Stimulated activated memory B cell treated with anti-CD40 and anti-IgM and Interleukin-4, amounts not matched to agents 10 μg/mL and 1 μg/mL and 100 μg/mL, for 72 hours (primary cell): ENCODE measurements around the gene DVL3.
"Not testable (repeated sequence)": the region's sequence is repeated elsewhere in the genome, so short reads cannot be mapped to it uniquely, and the experiment has no call there.

Experiments used
- ATAC-seq: fragments of 150-1000 bp; cut with Tn5 transposase; 2 replicates; pipeline ENCODE4 v1.10.0; 2021
- H3K27ac Mint-ChIP-seq: one replicate; pipeline ENCODE4 v1.8.0; 2022; ENCODE audit warnings: mild to moderate bottlenecking, mixed read lengths
- H3K27me3 Mint-ChIP-seq: one replicate; pipeline ENCODE4 v1.8.0; 2022; ENCODE audit warnings: mixed read lengths
- H3K36me3 Mint-ChIP-seq: one replicate; pipeline ENCODE4 v1.8.0; 2022; ENCODE audit warnings: mixed read lengths
- H3K4me1 Mint-ChIP-seq: one replicate; pipeline ENCODE4 v1.8.0; 2022; ENCODE audit warnings: mixed read lengths
- H3K4me3 Mint-ChIP-seq: one replicate; pipeline ENCODE4 v1.8.0; 2022; ENCODE audit warnings: mild to moderate bottlenecking, moderate library complexity, mixed read lengths
- H3K9me3 Mint-ChIP-seq: one replicate; pipeline ENCODE4 v1.8.0; 2022; ENCODE audit warnings: mixed read lengths

DVL3 gene

GRCh38 chr3:184154885-184155643 lies at the start of gene DVL3:
Gene DVL3, plus strand, starts transcription at chr3:184155377. Its CDS starts 259 bp downstream, at chr3:184155636.
- peak within 1 kb of the TSS; percentile 99 for H3K4me3 Mint-ChIP-seq
- no peaks in the 10 kb centered on the region for H3K27me3 Mint-ChIP-seq
- peaks cover under 1% of the 10 kb centered on the region for H3K36me3 Mint-ChIP-seq
- peaks cover 27% of the 10 kb centered on the region for H3K4me1 Mint-ChIP-seq
- peak; percentile 88 for ATAC-seq
- peak within 1 kb of the TSS; percentile 82 for H3K27ac Mint-ChIP-seq
- no peaks in the 10 kb centered on the region for H3K9me3 Mint-ChIP-seq

- no peak overlapping the region for H3K27ac Mint-ChIP-seq
- H3K27me3 Mint-ChIP-seq, result peaks cover 9% of the 10 kb centered on the region
- no peaks in the 10 kb centered on the region for H3K36me3 Mint-ChIP-seq
- no peak overlapping the region for H3K4me3 Mint-ChIP-seq
- no peaks in the 10 kb centered on the region for H3K9me3 Mint-ChIP-seq
- H3K4me1 Mint-ChIP-seq, result no peaks in the 10 kb centered on the region
- ATAC-seq, result no peak
Measured at GRCh38 chr3:184110316-184110725, 44.9 kb upstream of the DVL3 start.

- no peak overlapping the region for H3K4me3 Mint-ChIP-seq
- H3K4me1 Mint-ChIP-seq, result no peaks in the 10 kb centered on the region
- ATAC-seq, result no peak
- H3K9me3 Mint-ChIP-seq, result no peaks in the 10 kb centered on the region
- H3K36me3 Mint-ChIP-seq, result peaks cover 15% of the 10 kb centered on the region
- peaks cover 29% of the 10 kb centered on the region for H3K27me3 Mint-ChIP-seq
- H3K27ac Mint-ChIP-seq, result no peak overlapping the region
Measured at GRCh38 chr3:184116017-184116416, 39.2 kb upstream of the DVL3 start.

- Mint-ChIP-seq H3K27me3 (peaks cover 27% of the 10 kb centered on the region), H3K36me3 (peaks cover 15% of the 10 kb centered on the region), H3K4me3 (no peak overlapping the region), H3K9me3 (no peaks in the 10 kb centered on the region), H3K4me1 (no peaks in the 10 kb centered on the region), H3K27ac (no peak overlapping the region)
- ATAC-seq, result no peak
Measured at GRCh38 chr3:184117636-184118035, 37.5 kb upstream of the DVL3 start.

DNA sequence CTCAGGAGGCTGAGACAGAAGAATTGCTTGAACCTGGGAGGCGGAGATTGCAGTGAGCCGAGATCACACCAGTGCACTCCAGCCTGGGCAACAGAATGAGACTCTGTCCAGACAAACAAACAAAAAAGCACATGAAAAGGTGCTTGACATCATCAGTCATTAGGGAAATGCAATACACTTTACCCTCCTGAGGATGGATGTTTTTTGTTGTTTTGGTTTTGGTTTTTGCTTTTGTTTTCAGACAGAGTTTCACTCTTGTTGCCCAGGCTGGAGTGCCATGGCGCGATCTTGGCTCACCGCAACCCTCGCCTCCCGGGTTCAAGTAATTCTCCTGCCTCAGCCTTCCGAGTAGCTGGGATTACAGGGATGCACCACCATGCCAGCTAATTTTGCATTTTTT lies 34.1 kb upstream of the DVL3 start:
- H3K4me1 Mint-ChIP-seq, ATAC-seq, H3K4me3 Mint-ChIP-seq, H3K9me3 Mint-ChIP-seq, H3K27ac Mint-ChIP-seq: not testable (repeated sequence)
- peaks cover 14% of the 10 kb centered on the region for H3K36me3 Mint-ChIP-seq
- H3K27me3 Mint-ChIP-seq, result peaks cover 17% of the 10 kb centered on the region

DNA sequence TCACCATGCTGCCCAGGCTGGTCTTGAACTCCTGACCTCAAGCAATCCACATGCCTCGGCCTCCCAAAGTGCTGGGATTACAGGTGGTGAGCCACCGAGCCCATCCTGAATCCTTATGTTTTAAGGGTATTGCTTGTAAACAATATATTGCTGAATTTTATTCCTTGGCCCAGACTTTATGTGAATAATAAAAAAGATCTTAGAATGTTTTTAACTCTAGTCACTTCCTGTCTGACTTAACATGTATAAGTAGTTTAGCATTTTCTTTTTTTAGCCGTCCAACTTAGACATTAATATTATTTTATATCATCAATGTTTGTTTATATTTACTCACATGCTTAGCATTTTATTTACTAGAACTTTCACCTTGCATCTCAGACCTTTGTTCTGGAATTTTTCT lies 29.2 kb upstream of the DVL3 start:
- Mint-ChIP-seq H3K4me3 (no peak overlapping the region), H3K27me3 (no peaks in the 10 kb centered on the region), H3K4me1 (no peaks in the 10 kb centered on the region), H3K36me3 (no peaks in the 10 kb centered on the region), H3K27ac (no peak overlapping the region), H3K9me3 (no peaks in the 10 kb centered on the region)
- ATAC-seq, result no peak

DNA sequence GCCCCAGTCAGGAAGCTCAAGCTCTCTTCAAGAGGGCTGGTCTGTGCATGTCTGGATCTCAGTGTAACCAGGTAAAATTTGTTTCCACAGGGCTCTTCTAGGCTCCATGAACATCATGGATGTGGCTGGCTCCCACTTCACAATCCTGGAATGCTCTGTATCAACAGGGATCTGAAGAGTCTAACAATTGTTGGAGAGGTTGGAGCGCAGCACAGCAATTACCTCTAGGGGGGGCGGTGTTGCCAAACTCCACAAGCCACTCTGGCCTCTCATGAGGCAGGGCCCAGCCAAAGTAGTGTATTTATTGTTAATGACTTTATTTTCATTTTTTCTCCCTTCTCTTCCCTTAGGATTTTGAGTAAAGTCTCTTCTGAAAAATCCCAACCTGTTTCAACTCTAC lies 26.2 kb upstream of the DVL3 start:
- no peak for ATAC-seq
- peaks cover 5% of the 10 kb centered on the region for H3K4me1 Mint-ChIP-seq
- H3K36me3 Mint-ChIP-seq, result no peaks in the 10 kb centered on the region
- no peaks in the 10 kb centered on the region for H3K27me3 Mint-ChIP-seq
- no peaks in the 10 kb centered on the region for H3K9me3 Mint-ChIP-seq
- no peak overlapping the region for H3K4me3 Mint-ChIP-seq
- no peak overlapping the region for H3K27ac Mint-ChIP-seq

- Mint-ChIP-seq H3K36me3 (no peaks in the 10 kb centered on the region), H3K4me3 (no peak overlapping the region), H3K4me1 (peaks cover 34% of the 10 kb centered on the region), H3K9me3 (no peaks in the 10 kb centered on the region), H3K27me3 (no peaks in the 10 kb centered on the region), H3K27ac (no peak overlapping the region)
- no peak for ATAC-seq
Measured at GRCh38 chr3:184132945-184133344, 22.2 kb upstream of the DVL3 start.

DNA sequence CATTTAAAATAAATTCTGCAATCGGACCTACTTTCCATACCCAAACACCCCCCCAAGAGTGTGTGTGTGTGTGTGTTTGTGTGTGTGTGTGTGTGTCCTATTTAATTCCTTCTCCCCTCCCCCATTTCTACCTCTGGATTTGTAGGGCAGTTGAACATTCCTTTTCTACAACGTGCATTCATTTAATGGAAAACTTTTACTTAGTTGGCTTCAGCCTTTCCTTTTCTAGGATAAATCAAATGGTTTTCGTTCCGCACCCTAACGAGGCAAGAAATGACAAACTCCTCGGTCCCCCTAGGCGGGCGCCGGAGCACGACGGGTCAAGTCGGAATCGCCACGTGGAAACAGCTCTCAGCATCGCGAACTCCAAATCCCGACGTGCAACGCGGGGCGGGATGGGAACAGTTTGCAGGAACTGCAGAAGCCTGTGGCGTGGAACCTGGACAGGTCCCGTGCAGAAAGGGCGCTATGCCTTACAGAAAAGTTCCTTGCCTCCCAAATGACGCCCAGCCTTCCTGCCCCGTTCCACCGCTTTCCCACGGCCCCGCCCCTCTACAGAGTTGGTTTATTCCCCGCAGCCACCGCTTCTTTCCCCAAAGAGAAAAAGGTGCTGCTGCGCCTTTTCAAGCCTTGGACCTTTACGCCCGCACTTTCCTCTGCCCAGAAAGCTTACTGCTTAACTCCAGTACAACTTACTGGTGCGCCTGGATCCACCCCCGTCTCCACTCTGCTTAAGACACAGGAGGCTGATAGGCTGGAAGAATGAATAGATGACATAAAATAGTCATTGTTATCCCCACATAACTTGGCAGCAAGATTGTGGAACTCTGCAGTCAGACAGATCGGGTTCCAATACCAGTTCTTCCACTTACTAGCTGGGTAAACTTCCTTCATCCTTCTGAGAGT lies 21.1 kb upstream of the DVL3 start:
- Mint-ChIP-seq H3K4me1 (peaks cover 36% of the 10 kb centered on the region), H3K27ac (peak overlapping the region; percentile 89), H3K36me3 (no peaks in the 10 kb centered on the region), H3K9me3 (no peaks in the 10 kb centered on the region), H3K4me3 (peak overlapping the region; percentile 86), H3K27me3 (no peaks in the 10 kb centered on the region)
- ATAC-seq, result peak; percentile 38

DNA sequence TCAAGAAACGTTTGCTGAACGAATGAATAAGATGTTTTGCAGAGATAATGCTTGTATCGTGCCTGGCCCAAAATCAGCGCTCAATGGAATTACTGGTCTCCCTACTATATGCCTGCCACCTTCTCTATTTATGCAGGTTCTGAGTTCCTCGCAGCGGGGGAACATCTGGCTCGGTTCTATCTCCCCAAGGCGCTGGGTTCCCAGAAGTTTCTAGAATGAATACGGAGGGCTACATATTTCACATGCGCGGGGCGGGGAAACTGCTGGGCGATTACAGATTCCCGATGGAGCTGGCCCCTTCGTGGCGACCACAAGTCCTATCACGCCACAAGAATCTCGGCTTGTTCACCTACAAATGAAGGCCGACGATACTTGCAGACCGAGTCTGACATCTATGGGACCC lies 20.4 kb upstream of the DVL3 start:
- Mint-ChIP-seq H3K4me3 (peak overlapping the region; percentile 86), H3K27ac (peak overlapping the region; percentile 89), H3K36me3 (peaks cover under 1% of the 10 kb centered on the region), H3K9me3 (no peaks in the 10 kb centered on the region), H3K27me3 (no peaks in the 10 kb centered on the region), H3K4me1 (peaks cover 36% of the 10 kb centered on the region)
- ATAC-seq, result peak; percentile 62

- no peaks in the 10 kb centered on the region for H3K27me3 Mint-ChIP-seq
- peak within 1 kb of the TSS; percentile 86 for H3K4me3 Mint-ChIP-seq
- H3K4me1 Mint-ChIP-seq, result peaks cover 36% of the 10 kb centered on the region
- no peaks in the 10 kb centered on the region for H3K9me3 Mint-ChIP-seq
- H3K36me3 Mint-ChIP-seq, result peaks cover 6% of the 10 kb centered on the region
- H3K27ac Mint-ChIP-seq, result peak within 1 kb of the TSS; percentile 89
- ATAC-seq, result peak; percentile 95
Measured at GRCh38 chr3:184135149-184135910, 19.8 kb upstream of the DVL3 start, which contains the start of gene EIF2B5. Gene EIF2B5, plus strand, starts transcription at chr3:184135358. Its CDS starts 28 bp downstream, at chr3:184135386.

- Mint-ChIP-seq H3K9me3 (no peaks in the 10 kb centered on the region), H3K4me1 (peaks cover 36% of the 10 kb centered on the region), H3K36me3 (peaks cover 11% of the 10 kb centered on the region), H3K27ac (peak overlapping the region; percentile 89), H3K27me3 (no peaks in the 10 kb centered on the region), H3K4me3 (peak overlapping the region; percentile 86)
- no peak for ATAC-seq
Measured at GRCh38 chr3:184135911-184136260, 19.3 kb upstream of the DVL3 start.

DNA sequence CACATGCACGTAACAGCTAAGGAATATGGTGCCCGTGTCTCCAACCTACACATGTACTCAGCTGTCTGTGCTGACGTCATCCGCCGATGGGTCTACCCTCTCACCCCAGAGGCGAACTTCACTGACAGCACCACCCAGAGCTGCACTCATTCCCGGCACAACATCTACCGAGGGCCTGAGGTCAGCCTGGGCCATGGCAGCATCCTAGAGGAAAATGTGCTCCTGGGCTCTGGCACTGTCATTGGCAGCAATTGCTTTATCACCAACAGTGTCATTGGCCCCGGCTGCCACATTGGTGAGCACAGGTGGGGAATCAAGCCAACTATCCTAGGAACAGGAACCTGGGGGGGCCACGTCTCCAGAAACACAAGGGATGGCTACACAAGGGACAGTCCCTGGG lies 14.7 kb upstream of the DVL3 start:
- Mint-ChIP-seq H3K27ac (peak overlapping the region; percentile 22), H3K9me3 (no peaks in the 10 kb centered on the region), H3K4me1 (peaks cover 45% of the 10 kb centered on the region), H3K4me3 (no peak overlapping the region), H3K27me3 (no peaks in the 10 kb centered on the region), H3K36me3 (peaks cover 38% of the 10 kb centered on the region)
- ATAC-seq, result no peak

DNA sequence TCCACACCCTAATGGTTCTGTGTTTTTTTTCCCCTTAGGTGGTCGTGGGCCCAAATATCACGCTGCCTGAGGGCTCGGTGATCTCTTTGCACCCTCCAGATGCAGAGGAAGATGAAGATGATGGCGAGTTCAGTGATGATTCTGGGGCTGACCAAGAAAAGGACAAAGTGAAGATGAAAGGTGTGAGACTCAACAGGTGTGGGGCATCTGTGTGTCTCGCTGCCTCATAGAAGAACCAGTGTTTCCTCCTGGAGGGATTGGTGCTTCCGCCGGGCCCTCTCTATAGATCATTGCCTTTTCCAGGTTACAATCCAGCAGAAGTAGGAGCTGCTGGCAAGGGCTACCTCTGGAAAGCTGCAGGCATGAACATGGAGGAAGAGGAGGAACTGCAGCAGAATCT lies 13.0 kb upstream of the DVL3 start:
- ATAC-seq, result no peak
- Mint-ChIP-seq H3K4me3 (no peak overlapping the region), H3K36me3 (peaks cover 38% of the 10 kb centered on the region), H3K27me3 (no peaks in the 10 kb centered on the region), H3K4me1 (peaks cover 30% of the 10 kb centered on the region), H3K9me3 (no peaks in the 10 kb centered on the region), H3K27ac (no peak overlapping the region)

GRCh38 chr3:184143327-184143726 lies 11.8 kb upstream of the DVL3 start:
- ATAC-seq, result peak; percentile 74
- peaks cover 20% of the 10 kb centered on the region for H3K4me1 Mint-ChIP-seq
- peak overlapping the region; percentile 13 for H3K27ac Mint-ChIP-seq
- H3K9me3 Mint-ChIP-seq, result no peaks in the 10 kb centered on the region
- no peak overlapping the region for H3K4me3 Mint-ChIP-seq
- H3K36me3 Mint-ChIP-seq, result peaks cover 38% of the 10 kb centered on the region
- no peaks in the 10 kb centered on the region for H3K27me3 Mint-ChIP-seq
